Activated CD4-positive, alpha-beta T cell treated with anti-CD3 and anti-CD28 coated beads, Interleukin-2, amount 10 ng/mL, durations not matched to agents 7 days and 5 days (primary cell): ENCODE results near the gene PPM1M. TPM values are rescaled to one million over a fixed set of nuclear protein-coding genes. Genes with fewer than 3 reads are reported as not detected.
"Not testable (repeated sequence)": the region's sequence is repeated elsewhere in the genome, so short reads cannot be mapped to it uniquely, and the experiment has no call there.

Experiments used
- CTCF ChIA-PET: fragments of 350-600 bp; sonication (Branson Sonifier 250); formaldehyde crosslinking; loops from one replicate; lab custom pipeline; 2021; ENCODE audit warnings: antibody characterized with exemption; lab: Charles Lee
- POLR2A ChIA-PET: fragments of 350-600 bp; sonication (Branson Sonifier 250); formaldehyde crosslinking; loops from one replicate; lab custom pipeline; 2021; ENCODE audit warnings: antibody characterized with exemption; lab: Charles Lee
- DNase-seq: peaks from one replicate; pipeline ENCODE4 v3.0.0-alpha.2; 2020
- H3K27ac Mint-ChIP-seq: one replicate; pipeline ENCODE4 v1.8.0; 2021; ENCODE audit warnings: mild to moderate bottlenecking, moderate library complexity, mixed read lengths
- H3K27me3 Mint-ChIP-seq: one replicate; pipeline ENCODE4 v1.8.0; 2021; ENCODE audit warnings: mixed read lengths
- H3K36me3 Mint-ChIP-seq: one replicate; pipeline ENCODE4 v1.8.0; 2021; ENCODE audit warnings: low read depth, mixed read lengths
- H3K4me1 Mint-ChIP-seq: one replicate; pipeline ENCODE4 v1.8.0; 2021; ENCODE audit warnings: mixed read lengths
- H3K4me3 Mint-ChIP-seq: one replicate; pipeline ENCODE4 v1.8.0; 2021; ENCODE audit warnings: mild to moderate bottlenecking, moderate library complexity, mixed read lengths
- H3K9me3 Mint-ChIP-seq: one replicate; pipeline ENCODE4 v1.8.0; 2021; ENCODE audit warnings: mixed read lengths
- total RNA-seq, 2 experiments: library from RNA; stranded (reverse); gene quantifications; one replicate each; pipeline ENCODE4 v1.2.3, GENCODE V29; 2021

PPM1M gene
- total RNA-seq, 2 experiments from 2014 or later, result 82.2 to 92.7 TPM

GRCh38 chr3:52256159-52256558 is 10.6 kb downstream of the PPM1M start:
- H3K4me1 Mint-ChIP-seq, result peaks cover 91% of the 10 kb centered on the region
- H3K9me3 Mint-ChIP-seq, result no peaks in the 10 kb centered on the region
- CTCF ChIA-PET, result interaction anchor here (0.7 to 2.0 kb wide), 3 partner anchors 11 to 260 kb away, joined by 3 to 4 read pairs (median 4); no protein-coding TSS in a partner anchor
- no peak for DNase-seq
- peak overlapping the region; percentile 97 for H3K27ac Mint-ChIP-seq
- POLR2A ChIA-PET, result no interaction called here
- H3K27me3 Mint-ChIP-seq, result no peaks in the 10 kb centered on the region
- peaks cover 92% of the 10 kb centered on the region for H3K36me3 Mint-ChIP-seq
- no peak overlapping the region for H3K4me3 Mint-ChIP-seq

GRCh38 chr3:52256622-52257021 is 11.1 kb downstream of the PPM1M start:
- peak overlapping the region; percentile 97 for H3K27ac Mint-ChIP-seq
- no peak for DNase-seq
- H3K27me3 Mint-ChIP-seq, result no peaks in the 10 kb centered on the region
- H3K4me3 Mint-ChIP-seq, result no peak overlapping the region
- no peaks in the 10 kb centered on the region for H3K9me3 Mint-ChIP-seq
- ChIA-PET POLR2A (no interaction called here), CTCF (interaction anchor here (1.1 to 2.0 kb wide), 2 partner anchors 11 to 36 kb away, joined by 4 read pairs; no protein-coding TSS in a partner anchor)
- H3K36me3 Mint-ChIP-seq, result peaks cover 97% of the 10 kb centered on the region
- H3K4me1 Mint-ChIP-seq, result peaks cover 94% of the 10 kb centered on the region

GRCh38 chr3:52257911-52258310 is 12.4 kb downstream of the PPM1M start:
- no peaks in the 10 kb centered on the region for H3K27me3 Mint-ChIP-seq
- no peak overlapping the region for H3K27ac Mint-ChIP-seq
- H3K36me3 Mint-ChIP-seq, result peaks cover 97% of the 10 kb centered on the region
- H3K4me1 Mint-ChIP-seq, result peaks cover 95% of the 10 kb centered on the region
- H3K4me3 Mint-ChIP-seq, result no peak overlapping the region
- ChIA-PET CTCF (interaction anchor here (1.2 to 4.4 kb wide), 4 partner anchors 10 to 21 kb away, joined by 3 to 17 read pairs (median 9); partner anchors contain the start of genes PPM1M, TWF2 and WDR82), POLR2A (no interaction called here)
- DNase-seq, result no peak
- no peaks in the 10 kb centered on the region for H3K9me3 Mint-ChIP-seq

GRCh38 chr3:52259035-52259434 is 13.5 kb downstream of the PPM1M start:
- Mint-ChIP-seq H3K4me1 (peaks cover 95% of the 10 kb centered on the region), H3K36me3 (peaks cover 99% of the 10 kb centered on the region), H3K9me3 (no peaks in the 10 kb centered on the region), H3K27ac (no peak overlapping the region), H3K4me3 (no peak overlapping the region), H3K27me3 (no peaks in the 10 kb centered on the region)
- ChIA-PET CTCF (interaction anchor here (0.9 to 4.4 kb wide), 8 partner anchors 11 to 39 kb away, joined by 3 to 17 read pairs (median 4); partner anchors contain the start of genes PPM1M, TWF2 and WDR82), POLR2A (no interaction called here)
- no peak for DNase-seq

- peaks cover 95% of the 10 kb centered on the region for H3K4me1 Mint-ChIP-seq
- no peak overlapping the region for H3K27ac Mint-ChIP-seq
- CTCF ChIA-PET, result interaction anchor here (0.9 to 4.4 kb wide), 7 partner anchors 9 to 39 kb away, joined by 3 to 17 read pairs (median 5); partner anchors contain the start of gene WDR82
- POLR2A ChIA-PET, result no interaction called here
- peaks cover 99% of the 10 kb centered on the region for H3K36me3 Mint-ChIP-seq
- no peak overlapping the region for H3K4me3 Mint-ChIP-seq
- H3K27me3 Mint-ChIP-seq, result no peaks in the 10 kb centered on the region
- H3K9me3 Mint-ChIP-seq, result no peaks in the 10 kb centered on the region
- no peak for DNase-seq
These were observed 13.9 kb downstream of the PPM1M start for GRCh38 chr3:52259448-52259847.

- ChIA-PET POLR2A (interaction anchor here (0.6 kb wide), 1 partner anchor 11 kb away, joined by 5 read pairs; no protein-coding TSS in a partner anchor), CTCF (interaction anchor here (1.8 to 2.6 kb wide), 3 partner anchors 9 to 16 kb away, joined by 4 to 22 read pairs (median 9); partner anchors contain the start of gene WDR82)
- no peaks in the 10 kb centered on the region for H3K27me3 Mint-ChIP-seq
- H3K4me1 Mint-ChIP-seq, result peaks cover 86% of the 10 kb centered on the region
- H3K4me3 Mint-ChIP-seq, result peak overlapping the region; percentile 42
- no peak for DNase-seq
- peak overlapping the region; percentile 80 for H3K27ac Mint-ChIP-seq
- H3K36me3 Mint-ChIP-seq, result peaks cover 93% of the 10 kb centered on the region
- H3K9me3 Mint-ChIP-seq, result no peaks in the 10 kb centered on the region
These were observed 16.9 kb downstream of the PPM1M start for GRCh38 chr3:52262447-52262846.

- ChIA-PET POLR2A (no interaction called here), CTCF (no interaction called here)
- H3K9me3 Mint-ChIP-seq, result no peaks in the 10 kb centered on the region
- peak overlapping the region; percentile 9 for H3K27ac Mint-ChIP-seq
- no peak for DNase-seq
- H3K36me3 Mint-ChIP-seq, result peaks cover 89% of the 10 kb centered on the region
- peaks cover 89% of the 10 kb centered on the region for H3K4me1 Mint-ChIP-seq
- H3K4me3 Mint-ChIP-seq, result no peak overlapping the region
- no peaks in the 10 kb centered on the region for H3K27me3 Mint-ChIP-seq
These were observed 19.8 kb downstream of the PPM1M start for GRCh38 chr3:52265387-52265786.

- CTCF ChIA-PET, result interaction anchor here (1.5 to 2.6 kb wide), 2 partner anchors 12 to 15 kb away, joined by 4 to 9 read pairs; no protein-coding TSS in a partner anchor
- no peak for DNase-seq
- peaks cover 86% of the 10 kb centered on the region for H3K36me3 Mint-ChIP-seq
- POLR2A ChIA-PET, result interaction anchor here (1.1 kb wide), 2 partner anchors 10 to 15 kb away, joined by 3 to 7 read pairs; no protein-coding TSS in a partner anchor
- H3K4me3 Mint-ChIP-seq, result peak overlapping the region; percentile 14
- H3K9me3 Mint-ChIP-seq, result no peaks in the 10 kb centered on the region
- peak overlapping the region; percentile 82 for H3K27ac Mint-ChIP-seq
- H3K4me1 Mint-ChIP-seq, result peaks cover 88% of the 10 kb centered on the region
- H3K27me3 Mint-ChIP-seq, result no peaks in the 10 kb centered on the region
These were observed 22.5 kb downstream of the PPM1M start for GRCh38 chr3:52268036-52268435.

- Mint-ChIP-seq H3K4me3 (peak overlapping the region; percentile 92), H3K36me3 (peaks cover 86% of the 10 kb centered on the region), H3K9me3 (no peaks in the 10 kb centered on the region), H3K27me3 (no peaks in the 10 kb centered on the region), H3K27ac (peak overlapping the region; percentile 89), H3K4me1 (peaks cover 88% of the 10 kb centered on the region)
- ChIA-PET CTCF (interaction anchor here (0.6 to 2.6 kb wide), 3 partner anchors 17 to 61 kb away, joined by 3 to 9 read pairs (median 4); no protein-coding TSS in a partner anchor), POLR2A (no interaction called here)
- DNase-seq, result no peak
These were observed 24.2 kb downstream of the PPM1M start for GRCh38 chr3:52269776-52270175.

GRCh38 chr3:52270252-52270754 is 24.7 kb downstream of the PPM1M start:
- no peak for DNase-seq
- Mint-ChIP-seq H3K27me3 (no peaks in the 10 kb centered on the region), H3K4me1 (peaks cover 88% of the 10 kb centered on the region), H3K4me3 (peak overlapping the region; percentile 92), H3K27ac (peak overlapping the region; percentile 89), H3K36me3 (peaks cover 85% of the 10 kb centered on the region), H3K9me3 (no peaks in the 10 kb centered on the region)
- CTCF ChIA-PET, result interaction anchor here (0.6 to 2.6 kb wide), 7 partner anchors 11 to 84 kb away, joined by 3 to 11 read pairs (median 4); no protein-coding TSS in a partner anchor
- POLR2A ChIA-PET, result no interaction called here

- not testable (repeated sequence) for DNase-seq, H3K27me3 Mint-ChIP-seq, H3K9me3 Mint-ChIP-seq
- H3K27ac Mint-ChIP-seq, result peak overlapping the region; percentile 89
- H3K4me3 Mint-ChIP-seq, result peak overlapping the region; percentile 92
- H3K4me1 Mint-ChIP-seq, result peaks cover 78% of the 10 kb centered on the region
- ChIA-PET CTCF (interaction anchor here (0.9 to 2.1 kb wide), 6 partner anchors 9 to 67 kb away, joined by 3 to 11 read pairs (median 4); no protein-coding TSS in a partner anchor), POLR2A (interaction anchor here (1.5 kb wide), 1 partner anchor 10 kb away, joined by 5 read pairs; no protein-coding TSS in a partner anchor)
- H3K36me3 Mint-ChIP-seq, result peaks cover 88% of the 10 kb centered on the region
These were observed 26.6 kb downstream of the PPM1M start for GRCh38 chr3:52272172-52272571.

GRCh38 chr3:52272831-52273230 is 27.3 kb downstream of the PPM1M start:
- peaks cover 88% of the 10 kb centered on the region for H3K36me3 Mint-ChIP-seq
- DNase-seq, result no peak
- peak overlapping the region; percentile 99 for H3K27ac Mint-ChIP-seq
- no peaks in the 10 kb centered on the region for H3K9me3 Mint-ChIP-seq
- peaks cover 72% of the 10 kb centered on the region for H3K4me1 Mint-ChIP-seq
- peak overlapping the region; percentile 92 for H3K4me3 Mint-ChIP-seq
- POLR2A ChIA-PET, result no interaction called here
- CTCF ChIA-PET, result interaction anchor here (1.0 kb wide), 1 partner anchor 32 kb away, joined by 3 read pairs; no protein-coding TSS in a partner anchor
- H3K27me3 Mint-ChIP-seq, result no peaks in the 10 kb centered on the region

GRCh38 chr3:52274781-52275180 is 29.2 kb downstream of the PPM1M start:
- CTCF ChIA-PET, result interaction anchor here (1.5 kb wide), 1 partner anchor 26 kb away, joined by 3 read pairs; no protein-coding TSS in a partner anchor
- Mint-ChIP-seq H3K4me3 (peak overlapping the region; percentile 92), H3K27ac (peak overlapping the region; percentile 99), H3K36me3 (peaks cover 84% of the 10 kb centered on the region), H3K4me1 (peaks cover 65% of the 10 kb centered on the region)
- H3K27me3 Mint-ChIP-seq, DNase-seq, H3K9me3 Mint-ChIP-seq, POLR2A ChIA-PET: not testable (repeated sequence)
